Measurements from ENCODE around the gene A3GALT2. TPM values are rescaled to one million over a fixed set of nuclear protein-coding genes. Genes with fewer than 3 reads are reported as not detected.
A peak's percentile ranks its signal among the peaks of the same experiment; 100 is the strongest.

Gene A3GALT2
- polyA plus RNA-seq, 1 donor from 2014 or later, result 0.35 TPM

- Histone ChIP-seq H3K4me2 (ENCODE audit: low read length) (no peak overlapping the region), H4K20me1 (ENCODE audit: insufficient read depth) (peaks cover 35% of the 10 kb centered on the region), H3K9me2 (ENCODE audit: insufficient read depth, low read length) (no peaks in the 10 kb centered on the region), H3K4me3 (ENCODE audit: low read length) (no peak overlapping the region), H2AFZ (ENCODE audit: low read depth, low read length) (no peak overlapping the region), H3K9ac (ENCODE audit: low read length) (no peak overlapping the region), H3K27ac (ENCODE audit: low read length) (no peak overlapping the region), H3K27me3 (ENCODE audit: insufficient read depth, low read depth, low read length) (no peaks in the 10 kb centered on the region), H3K79me2 (replicated peaks; ENCODE audit: insufficient read depth, low read length) (peaks cover 100% of the 10 kb centered on the region), H3K9me3 (ENCODE audit: low read length) (no peaks in the 10 kb centered on the region), H3K36me3 (ENCODE audit: insufficient read depth, low read length) (peaks cover 5% of the 10 kb centered on the region), H3F3A (ENCODE audit: insufficient read depth, low read length, poor library complexity, severe bottlenecking) (no peaks in the 10 kb centered on the region)
- no peak for TF ChIP-seq RAD21 (conservative IDR thresholded peaks at IDR 0.05)
- TF ChIP-seq POLR2AphosphoS5 (IDR thresholded peaks at IDR 0.05), result no peak
- TF ChIP-seq REST (IDR thresholded peaks at IDR 0.05; ENCODE audit: borderline replicate concordance), result no peak
- TF ChIP-seq TAF1 (IDR thresholded peaks at IDR 0.05; ENCODE audit: low read depth), result no peak
- no peak for TF ChIP-seq MXI1 (conservative IDR thresholded peaks at IDR 0.05; ENCODE audit: poor library complexity, severe bottlenecking)
- no peak for TF ChIP-seq SMC3 (conservative IDR thresholded peaks at IDR 0.05; ENCODE audit: poor library complexity)
- TF ChIP-seq EP300 (conservative IDR thresholded peaks at IDR 0.05; ENCODE audit: poor library complexity, severe bottlenecking), result no peak
- no peak for TF ChIP-seq CTCF (IDR thresholded peaks at IDR 0.05; ENCODE audit: poor library complexity, severe bottlenecking)
- no peak for TF ChIP-seq EZH2 (IDR thresholded peaks at IDR 0.05; ENCODE audit: borderline replicate concordance, insufficient read depth, low read length, poor library complexity, severe bottlenecking)
These were observed 22.6 kb upstream of the A3GALT2 start for GRCh38 chr1:33343539-33343938.

- H3K4me3 ChIP-seq (ENCODE audit: low read length), result peak overlapping the region; percentile 52
- H2AFZ ChIP-seq (ENCODE audit: low read depth, low read length), result no peak overlapping the region
- TF ChIP-seq EZH2 (IDR thresholded peaks at IDR 0.05; ENCODE audit: borderline replicate concordance, insufficient read depth, low read length, poor library complexity, severe bottlenecking) (no peak), TAF1 (IDR thresholded peaks at IDR 0.05; ENCODE audit: low read depth) (no peak), SMC3 (conservative IDR thresholded peaks at IDR 0.05; ENCODE audit: poor library complexity) (no peak), MXI1 (conservative IDR thresholded peaks at IDR 0.05; ENCODE audit: poor library complexity, severe bottlenecking) (no peak), REST (IDR thresholded peaks at IDR 0.05; ENCODE audit: borderline replicate concordance) (no peak), POLR2AphosphoS5 (IDR thresholded peaks at IDR 0.05) (no peak), EP300 (conservative IDR thresholded peaks at IDR 0.05; ENCODE audit: poor library complexity, severe bottlenecking) (no peak), RAD21 (conservative IDR thresholded peaks at IDR 0.05) (no peak), CTCF (IDR thresholded peaks at IDR 0.05; ENCODE audit: poor library complexity, severe bottlenecking) (no peak)
- peaks cover 41% of the 10 kb centered on the region for H4K20me1 ChIP-seq (ENCODE audit: insufficient read depth)
- H3K9ac ChIP-seq (ENCODE audit: low read length), result peak overlapping the region; percentile 32
- H3F3A ChIP-seq (ENCODE audit: insufficient read depth, low read length, poor library complexity, severe bottlenecking), result no peaks in the 10 kb centered on the region
- no peaks in the 10 kb centered on the region for H3K27me3 ChIP-seq (ENCODE audit: insufficient read depth, low read depth, low read length)
- H3K27ac ChIP-seq (ENCODE audit: low read length), result peak overlapping the region; percentile 42
- no peak overlapping the region for H3K4me2 ChIP-seq (ENCODE audit: low read length)
- H3K36me3 ChIP-seq (ENCODE audit: insufficient read depth, low read length), result peaks cover 5% of the 10 kb centered on the region
- no peaks in the 10 kb centered on the region for H3K9me2 ChIP-seq (ENCODE audit: insufficient read depth, low read length)
- H3K9me3 ChIP-seq (ENCODE audit: low read length), result no peaks in the 10 kb centered on the region
- H3K79me2 ChIP-seq (replicated peaks; ENCODE audit: insufficient read depth, low read length), result peaks cover 100% of the 10 kb centered on the region
These were observed 21.3 kb upstream of the A3GALT2 start for GRCh38 chr1:33342041-33342723.
